Hindlimb muscle (tissue), 1 donor: ENCODE data around the gene SLC35A1. TPM values are rescaled to one million over a fixed set of nuclear protein-coding genes. Genes with fewer than 3 reads are reported as not detected.
A peak's percentile ranks its signal among the peaks of the same experiment; 100 is the strongest.

ENCODE experiments used
- DNase-seq: peaks from one replicate; pipeline ENCODE4 v3.0.0-alpha.2; 2013
- polyA plus RNA-seq: library from polyadenylated mRNA; unstranded; fragments of 120-200 nt; gene quantifications from one replicate; pipeline ENCODE4 v1.2.1, GENCODE V29; 2013; ENCODE audit not compliant: insufficient read length

The SLC35A1 gene
- polyA plus RNA-seq, 1 donor, result 16.4 TPM

- no peak for DNase-seq
Observed at GRCh38 chr6:87534377-87535047, 61.7 kb downstream of the SLC35A1 start.

GRCh38 chr6:87538510-87539260 lies 65.9 kb downstream of the SLC35A1 start:
- no peak for DNase-seq

GRCh38 chr6:87539554-87539953 lies 66.8 kb downstream of the SLC35A1 start:
- DNase-seq, result no peak

- DNase-seq, result peak; percentile 35
Observed at GRCh38 chr6:87540539-87540938, 67.8 kb downstream of the SLC35A1 start.

- no peak for DNase-seq
Observed at GRCh38 chr6:87541041-87541440, 68.3 kb downstream of the SLC35A1 start.

- peak; percentile 29 for DNase-seq
Observed at GRCh38 chr6:87541744-87542143, 69.0 kb downstream of the SLC35A1 start.

- peak; percentile 33 for DNase-seq
Observed at GRCh38 chr6:87543696-87544473, 71.1 kb downstream of the SLC35A1 start.

- no peak for DNase-seq
Observed at GRCh38 chr6:87544474-87544735, 71.6 kb downstream of the SLC35A1 start.

- no peak for DNase-seq
Observed at GRCh38 chr6:87551799-87552198, 79.0 kb downstream of the SLC35A1 start.

GRCh38 chr6:87553159-87553765 lies 80.5 kb downstream of the SLC35A1 start:
- DNase-seq, result no peak

- DNase-seq, result no peak
Observed at GRCh38 chr6:87555506-87555905, 82.7 kb downstream of the SLC35A1 start.

GRCh38 chr6:87558446-87558845 lies 85.7 kb downstream of the SLC35A1 start:
- no peak for DNase-seq

GRCh38 chr6:87561017-87561416 lies 88.2 kb downstream of the SLC35A1 start:
- DNase-seq, result no peak

Other genes with a start within 250 kb of the SLC35A1 start
- 10.7 TPM for gene SMIM8, start 150.4 kb upstream of the SLC35A1 start, polyA plus RNA-seq
- gene GJB7, start 143.7 kb upstream of the SLC35A1 start, polyA plus RNA-seq, result not detected
- gene C6orf163, start 128.2 kb upstream of the SLC35A1 start, polyA plus RNA-seq, result 2.0 TPM
- 0.13 TPM for gene CFAP206, start 65.0 kb upstream of the SLC35A1 start, polyA plus RNA-seq
- gene RARS2, start 117.0 kb downstream of the SLC35A1 start, polyA plus RNA-seq, result 39.7 TPM
- 22.3 TPM for gene ORC3, start 117.2 kb downstream of the SLC35A1 start, polyA plus RNA-seq
- 39.5 TPM for gene AKIRIN2, start 229.3 kb downstream of the SLC35A1 start, polyA plus RNA-seq